Mesothelial cell of epicardium (in vitro differentiated cells): Measurements from ENCODE around the gene MAPK7. TPM values are rescaled to one million over a fixed set of nuclear protein-coding genes. Genes with fewer than 3 reads are reported as not detected.

ENCODE experiments used
- DNase-seq, 2 experiments: peaks; one replicate each; pipeline ENCODE4 v3.0.0; 2021; ENCODE audit warnings: low spot score in 2 of 2; ENCODE audit not compliant: unreplicated experiment in 2 of 2
- H3K27ac Mint-ChIP-seq: 2 replicates; pipeline ENCODE4 v1.8.0; 2021; ENCODE audit warnings: mixed read lengths
- H3K27me3 Mint-ChIP-seq: 2 replicates; pipeline ENCODE4 v1.8.0; 2021; ENCODE audit warnings: low read depth, mixed read lengths
- H3K36me3 Mint-ChIP-seq: 2 replicates; pipeline ENCODE4 v1.8.0; 2021; ENCODE audit warnings: mixed read lengths
- H3K4me1 Mint-ChIP-seq: 2 replicates; pipeline ENCODE4 v1.8.0; 2021; ENCODE audit warnings: mixed read lengths
- H3K4me3 Mint-ChIP-seq: 2 replicates; pipeline ENCODE4 v1.8.0; 2021; ENCODE audit warnings: mild to moderate bottlenecking, moderate library complexity, mixed read lengths
- H3K9me3 Mint-ChIP-seq: 2 replicates; pipeline ENCODE4 v1.8.0; 2021; ENCODE audit warnings: mixed read lengths
- CTCF ChIP-seq: fragments of 200-600 bp; sonication (generic); IDR thresholded peaks from one replicate; pipeline ENCODE4 v1.5.0; 2021; ENCODE audit warnings: antibody characterized with exemption; ENCODE audit not compliant: unreplicated experiment
- microRNA-seq: library from miRNA; unstranded; fragments of <30 nt; microRNA quantifications from one replicate; pipeline ENCODE4 v1.2.0, GENCODE V29; 2021; ENCODE audit warnings: inconsistent platforms, mixed read lengths
- total RNA-seq: library from RNA; stranded (reverse); gene quantifications from 3 replicates; pipeline ENCODE4 v1.2.1, GENCODE V29; 2021

MAPK7 gene
- total RNA-seq, 1 donor from 2014 or later: 46.0 TPM

GRCh38 chr17:19426631-19427030, 48.3 kb downstream of the MAPK7 start:
- Mint-ChIP-seq H3K27me3 (no peaks in the 10 kb centered on the region), H3K36me3 (no peaks in the 10 kb centered on the region), H3K4me1 (peaks cover 10% of the 10 kb centered on the region), H3K27ac (no peak overlapping the region), H3K4me3 (no peak overlapping the region), H3K9me3 (no peaks in the 10 kb centered on the region)
- no peak for DNase-seq
- TF ChIP-seq CTCF: no peak

GRCh38 chr17:19431691-19432090, 53.4 kb downstream of the MAPK7 start:
- no peak for DNase-seq
- H3K9me3 Mint-ChIP-seq: no peaks in the 10 kb centered on the region
- peaks cover 12% of the 10 kb centered on the region for H3K4me1 Mint-ChIP-seq
- no peaks in the 10 kb centered on the region for H3K36me3 Mint-ChIP-seq
- no peaks in the 10 kb centered on the region for H3K27me3 Mint-ChIP-seq
- no peak overlapping the region for H3K4me3 Mint-ChIP-seq
- no peak overlapping the region for H3K27ac Mint-ChIP-seq
- no peak for TF ChIP-seq CTCF

Small RNA genes within 50 kb of the gene (microRNA-seq; reads per million reads assigned to microRNA genes)
- 1,274 reads per million, percentile 82 among the genes with 10 or more reads in this experiment for gene MIR1180

Other genes with a start within 250 kb of the MAPK7 start
- gene EPN2, start 141.1 kb upstream of the MAPK7 start, total RNA-seq: 68.3 to 76.7 TPM (median 70.2 TPM) in 3 replicates
- 20.9 to 26.2 TPM (median 22.2 TPM) in 3 replicates for gene B9D1, start 15.8 kb upstream of the MAPK7 start, total RNA-seq
- 194 to 213 TPM (median 210 TPM) in 3 replicates for gene MFAP4, start 8.7 kb downstream of the MAPK7 start, total RNA-seq
- gene RNF112, start 32.7 kb downstream of the MAPK7 start, total RNA-seq: 2.7 to 4.8 TPM (median 4.2 TPM) in 3 replicates
- 5.5 to 9.2 TPM (median 5.9 TPM) in 3 replicates for gene SLC47A1, start 155.4 kb downstream of the MAPK7 start, total RNA-seq